OCI-LY1 (cell line): ENCODE measurements around the gene SLC22A12.

Source experiments
- H2AFZ ChIP-seq: fragments of 200-600 bp; sonication (generic), shearing (Covaris generic); 2 replicates; pipeline ENCODE4 v1.6.0; 2014; ENCODE audit warnings: antibody characterized with exemption, mild to moderate bottlenecking, low read length
- H3F3A ChIP-seq: fragments of 200-600 bp; sonication (generic), shearing (Covaris generic); 2 replicates; pipeline ENCODE4 v1.6.0; 2014; ENCODE audit warnings: mild to moderate bottlenecking, antibody characterized with exemption, low read length, moderate library complexity; ENCODE audit not compliant: insufficient read depth
- H3K27ac ChIP-seq: fragments of 200-600 bp; sonication (generic); 2 replicates; pipeline ENCODE4 v1.5.1; 2014; ENCODE audit warnings: low read length, mixed run types, mild to moderate bottlenecking, low read depth; ENCODE audit not compliant: poor library complexity, severe bottlenecking
- H3K27me3 ChIP-seq: fragments of 200-600 bp; sonication (generic); 2 replicates; pipeline ENCODE4 v1.6.0; 2014; ENCODE audit warnings: antibody characterized with exemption, mild to moderate bottlenecking, low read length, moderate library complexity; ENCODE audit not compliant: insufficient read depth
- H3K36me3 ChIP-seq: fragments of 200-600 bp; sonication (generic); 2 replicates; pipeline ENCODE4 v1.6.1; 2014; ENCODE audit warnings: mild to moderate bottlenecking, antibody characterized with exemption, low read length, moderate library complexity, mixed read lengths; ENCODE audit not compliant: insufficient read depth
- H3K4me1 ChIP-seq: fragments of 200-600 bp; sonication (generic); 2 replicates; pipeline ENCODE4 v1.5.1; 2014; ENCODE audit warnings: mild to moderate bottlenecking, low read length, moderate library complexity; ENCODE audit not compliant: insufficient read depth, severe bottlenecking
- H3K4me2 ChIP-seq: fragments of 200-600 bp; sonication (generic), shearing (Covaris generic); 2 replicates; pipeline ENCODE4 v1.6.1; 2014; ENCODE audit warnings: low read length
- H3K4me3 ChIP-seq: fragments of 200-600 bp; sonication (generic); 2 replicates; pipeline ENCODE4 v1.5.1; 2014; ENCODE audit warnings: low read length, low read depth, mild to moderate bottlenecking, mixed read lengths; ENCODE audit not compliant: poor library complexity, severe bottlenecking
- H3K79me2 ChIP-seq: fragments of 200-600 bp; shearing (Covaris generic); 2 replicates; pipeline ENCODE4 v1.6.1; 2016; ENCODE audit warnings: mixed run types, low read length, mixed read lengths; ENCODE audit not compliant: insufficient read depth
- H3K9ac ChIP-seq: fragments of 200-600 bp; sonication (generic), shearing (Covaris generic); 2 replicates; pipeline ENCODE4 v1.6.1; 2014; ENCODE audit warnings: mild to moderate bottlenecking, low read length, mixed read lengths
- H3K9me2 ChIP-seq: fragments of 200-600 bp; sonication (generic), shearing (Covaris generic); 2 replicates; pipeline ENCODE4 v1.6.1; 2014; ENCODE audit warnings: low read depth, mild to moderate bottlenecking, low read length, mixed read lengths
- H3K9me3 ChIP-seq: fragments of 200-600 bp; shearing (Covaris generic); 2 replicates; pipeline ENCODE4 v1.6.1; 2014; ENCODE audit warnings: low read length, mixed read lengths
- H4K20me1 ChIP-seq: fragments of 200-600 bp; sonication (generic), shearing (Covaris generic); 2 replicates; pipeline ENCODE4 v1.6.0; 2016; ENCODE audit warnings: mild to moderate bottlenecking, low read length; ENCODE audit not compliant: insufficient read depth
- CTCF ChIP-seq: fragments of 200-600 bp; sonication (generic), shearing (Covaris generic); IDR thresholded peaks from 2 replicates; pipeline ENCODE4 v1.5.1; 2017; ENCODE audit warnings: mild to moderate bottlenecking, antibody characterized with exemption, low read length, moderate library complexity, mixed read lengths
- EZH2 ChIP-seq: fragments of 200-600 bp; sonication (generic), shearing (Covaris generic); IDR thresholded peaks from 2 replicates; pipeline ENCODE4 v1.8.0; 2017; ENCODE audit warnings: borderline replicate concordance, mixed run types, mild to moderate bottlenecking, antibody characterized with exemption, low read length, moderate library complexity, mixed read lengths

The SLC22A12 gene

GRCh38 chr11:64562723-64563351, 28.2 kb upstream of the SLC22A12 start:
- Histone ChIP-seq H3K4me3 (no peak overlapping the region), H2AFZ (no peak overlapping the region), H3K79me2 (no peaks in the 10 kb centered on the region), H3K9me2 (no peaks in the 10 kb centered on the region), H3K36me3 (no peaks in the 10 kb centered on the region), H3K9me3 (no peaks in the 10 kb centered on the region), H3K4me2 (no peak overlapping the region), H3K27ac (no peak overlapping the region), H4K20me1 (no peaks in the 10 kb centered on the region), H3K9ac (no peak overlapping the region), H3K4me1 (peaks cover 10% of the 10 kb centered on the region), H3F3A (no peaks in the 10 kb centered on the region), H3K27me3 (0 out of 2 replicates have a peak, but pooled peaks cover 3% of the 10 kb centered on the region)
- TF ChIP-seq CTCF (no peak), EZH2 (no peak)

DNA sequence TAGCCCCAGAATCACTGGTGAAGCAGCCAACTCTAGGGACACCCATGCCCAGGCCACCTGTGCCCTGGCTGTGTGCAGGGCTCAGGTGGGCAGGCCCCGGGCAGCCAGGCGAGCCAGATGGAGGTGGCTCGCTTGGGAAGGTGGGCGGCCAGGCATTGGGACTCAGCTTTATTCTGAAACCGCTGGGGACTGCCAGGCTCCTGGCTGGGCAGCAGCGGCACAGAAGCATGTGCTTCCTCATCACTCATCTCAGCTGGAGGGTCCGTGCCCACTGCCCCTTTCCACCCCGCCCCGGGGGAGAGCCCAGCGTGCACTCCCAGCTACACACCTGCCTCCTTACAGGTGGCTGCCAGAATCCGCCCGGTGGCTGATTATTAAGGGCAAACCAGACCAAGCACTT, 27.1 kb upstream of the SLC22A12 start:
- no peaks in the 10 kb centered on the region for H3K36me3 ChIP-seq
- H3K4me3 ChIP-seq, result no peak overlapping the region
- H3K79me2 ChIP-seq, result no peaks in the 10 kb centered on the region
- no peak overlapping the region for H2AFZ ChIP-seq
- no peaks in the 10 kb centered on the region for H3K27me3 ChIP-seq
- H3K9me3 ChIP-seq, result no peaks in the 10 kb centered on the region
- peaks cover 10% of the 10 kb centered on the region for H3K4me1 ChIP-seq
- TF ChIP-seq CTCF (no peak), EZH2 (no peak)
- no peak overlapping the region for H3K9ac ChIP-seq
- H4K20me1 ChIP-seq, result no peaks in the 10 kb centered on the region
- H3F3A ChIP-seq, result no peaks in the 10 kb centered on the region
- H3K9me2 ChIP-seq, result no peaks in the 10 kb centered on the region
- H3K27ac ChIP-seq, result no peak overlapping the region
- no peak overlapping the region for H3K4me2 ChIP-seq

- Histone ChIP-seq H3K4me3 (no peak overlapping the region), H3K79me2 (no peaks in the 10 kb centered on the region), H3K4me2 (no peak overlapping the region), H3K27me3 (no peaks in the 10 kb centered on the region), H4K20me1 (no peaks in the 10 kb centered on the region), H3K4me1 (peaks cover 10% of the 10 kb centered on the region), H3K9ac (no peak overlapping the region), H3K36me3 (no peaks in the 10 kb centered on the region), H3F3A (no peaks in the 10 kb centered on the region), H3K9me3 (no peaks in the 10 kb centered on the region), H2AFZ (no peak overlapping the region), H3K27ac (no peak overlapping the region), H3K9me2 (no peaks in the 10 kb centered on the region)
- no peak for TF ChIP-seq EZH2
- TF ChIP-seq CTCF, result no peak
Measured at GRCh38 chr11:64564419-64564818, 26.6 kb upstream of the SLC22A12 start.
